Esophagus squamous epithelium (tissue), 4 donors: Measurements from ENCODE around the gene RAP1A.

Source experiments
- CTCF ChIP-seq, 6 experiments: fragments of 450-650 bp in 4 of 6; fragments of 200-600 bp in 2 of 6; sonication (generic) in 2 of 6; IDR thresholded peaks; one replicate each; pipeline ENCODE4 v1.5.1; 2016 to 2019; ENCODE audit warnings: antibody characterized with exemption in 6 of 6, mild to moderate bottlenecking in 4 of 6, moderate library complexity in 4 of 6
- POLR2A ChIP-seq, 4 donors: fragments of 450-650 bp; IDR thresholded peaks; one replicate each; pipeline ENCODE4 v1.6.1; 2017; ENCODE audit warnings: antibody characterized with exemption in 4 of 4, mild to moderate bottlenecking in 4 of 4, moderate library complexity in 3 of 4

- TF ChIP-seq CTCF (IDR thresholded peaks at IDR 0.05) (no peak), POLR2A (IDR thresholded peaks at IDR 0.05) (no peak)
Observed at GRCh38 chr1:111630567-111630966, 11.0 kb downstream of the RAP1A start.
